OCI-LY3 (cell line): Measurements from ENCODE around the gene GNS.

ENCODE experiments used
- H2AFZ ChIP-seq: fragments of 200-600, 300-600 bp; shearing (Covaris generic); 2 replicates; pipeline ENCODE4 v1.6.0; 2014; ENCODE audit warnings: antibody characterized with exemption, low read depth, low read length
- H3K27ac ChIP-seq: fragments of 200-600, 300-600 bp; sonication (generic); 2 replicates; pipeline ENCODE4 v1.5.1; 2014; ENCODE audit warnings: mild to moderate bottlenecking, low read length, moderate library complexity, mixed read lengths
- H3K27me3 ChIP-seq: fragments of 200-600, 300-600 bp; sonication (generic); 2 replicates; pipeline ENCODE4 v1.6.1; 2014; ENCODE audit warnings: low read depth, low read length, mixed read lengths
- H3K36me3 ChIP-seq: fragments of 200-600, 300-600 bp; sonication (generic); replicated peaks from 2 replicates; pipeline ENCODE3; 2014; ENCODE audit warnings: low read depth, low read length, mixed read lengths
- H3K4me1 ChIP-seq: fragments of 300-600, 200-600 bp; sonication (generic); 2 replicates; pipeline ENCODE4 v1.6.1; 2014; ENCODE audit warnings: low read length, mixed read lengths
- H3K4me2 ChIP-seq: fragments of 200-600, 300-600 bp; sonication (generic); 2 replicates; pipeline ENCODE4 v1.6.1; 2014; ENCODE audit warnings: low read length, mixed read lengths
- H3K4me3 ChIP-seq: fragments of 300-600, 200-600 bp; sonication (generic); 2 replicates; pipeline ENCODE4 v1.5.1; 2014; ENCODE audit warnings: antibody characterized with exemption, mild to moderate bottlenecking, low read length, moderate library complexity
- H3K79me2 ChIP-seq: fragments of 300-600, 200-600 bp; shearing (Covaris generic); 2 replicates; pipeline ENCODE4 v1.6.1; 2014; ENCODE audit warnings: mild to moderate bottlenecking, low read length, mixed read lengths
- H3K9ac ChIP-seq: fragments of 300-600, 200-600 bp; shearing (Covaris generic); 2 replicates; pipeline ENCODE4 v1.6.0; 2014; ENCODE audit warnings: mild to moderate bottlenecking, low read length, moderate library complexity
- H3K9me3 ChIP-seq: fragments of 200-600, 300-600 bp; shearing (Covaris generic); 2 replicates; pipeline ENCODE4 v1.6.1; 2014; ENCODE audit warnings: low read length, mixed read lengths; ENCODE audit not compliant: insufficient read depth
- H4K20me1 ChIP-seq: fragments of 200-600, 300-600 bp; sonication (generic); 2 replicates; pipeline ENCODE4 v1.6.1; 2016; ENCODE audit warnings: low read length, mixed read lengths; ENCODE audit not compliant: insufficient read depth
- CTCF ChIP-seq: fragments of 200-600, 300-600 bp; sonication (generic); IDR thresholded peaks from 2 replicates; pipeline ENCODE4 v1.5.1; 2014; ENCODE audit warnings: antibody characterized with exemption, low read length, low read depth
- EZH2phosphoT487 ChIP-seq: fragments of 200-600 bp; shearing (Covaris generic); IDR thresholded peaks from 2 replicates; pipeline ENCODE4 v1.6.1; 2018; ENCODE audit warnings: antibody characterized with exemption, mixed run types, low read depth

GNS gene

DNA sequence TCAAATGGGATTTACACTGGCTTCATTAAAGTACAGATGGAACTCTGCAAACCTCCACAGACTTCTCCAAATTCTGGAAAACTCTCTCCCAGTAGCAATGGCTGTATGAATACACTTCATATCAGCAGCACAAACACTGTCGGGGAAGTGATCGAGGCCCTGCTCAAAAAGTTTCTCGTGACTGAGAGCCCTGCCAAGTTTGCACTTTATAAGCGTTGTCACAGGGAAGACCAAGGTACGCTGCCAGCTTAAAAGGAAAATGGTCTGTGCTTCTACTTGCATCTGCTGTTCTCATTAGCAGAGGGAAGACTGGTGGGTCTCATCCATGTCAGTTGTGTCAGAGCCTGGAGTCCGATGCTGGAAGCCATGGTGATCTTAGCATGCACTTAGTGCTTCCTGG, 71.0 kb downstream of the GNS start:
- H2AFZ ChIP-seq: no peak overlapping the region
- H3K4me3 ChIP-seq: no peak overlapping the region
- H3K27me3 ChIP-seq: no peaks in the 10 kb centered on the region
- no peak overlapping the region for H3K27ac ChIP-seq
- H3K9ac ChIP-seq: no peak overlapping the region
- no peaks in the 10 kb centered on the region for H3K4me1 ChIP-seq
- no peaks in the 10 kb centered on the region for H3K9me3 ChIP-seq
- peaks cover 48% of the 10 kb centered on the region for H3K36me3 ChIP-seq
- H3K79me2 ChIP-seq: peaks cover 72% of the 10 kb centered on the region
- H3K4me2 ChIP-seq: no peak overlapping the region
- TF ChIP-seq CTCF (no peak), EZH2phosphoT487 (no peak)
- peaks cover 56% of the 10 kb centered on the region for H4K20me1 ChIP-seq

DNA sequence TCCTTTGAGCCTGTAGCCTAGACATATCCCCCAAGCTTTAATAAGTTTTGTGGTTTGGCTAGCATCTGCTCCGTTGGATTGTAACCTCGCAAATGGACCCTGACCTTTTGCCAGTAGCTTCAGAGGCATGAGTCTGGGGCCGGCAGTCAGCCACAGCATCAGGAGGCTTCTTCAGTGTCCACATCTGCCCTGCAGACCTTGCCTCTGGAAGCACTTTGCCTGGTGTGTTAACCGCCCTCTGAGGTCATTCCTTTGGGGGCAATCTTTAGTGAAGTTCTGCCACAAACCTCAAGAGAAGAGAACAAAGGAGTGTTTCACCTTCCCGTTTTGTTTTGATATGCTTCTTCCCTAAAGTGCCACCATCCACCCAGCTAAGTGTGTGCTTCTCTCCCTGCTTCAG, 71.4 kb downstream of the GNS start:
- Histone ChIP-seq H4K20me1 (peaks cover 60% of the 10 kb centered on the region), H3K9ac (no peak overlapping the region), H3K9me3 (no peaks in the 10 kb centered on the region), H3K4me3 (no peak overlapping the region), H2AFZ (no peak overlapping the region), H3K79me2 (peaks cover 76% of the 10 kb centered on the region), H3K27me3 (no peaks in the 10 kb centered on the region), H3K4me1 (no peaks in the 10 kb centered on the region), H3K27ac (no peak overlapping the region), H3K36me3 (peaks cover 48% of the 10 kb centered on the region), H3K4me2 (no peak overlapping the region)
- no peak for TF ChIP-seq EZH2phosphoT487
- no peak for TF ChIP-seq CTCF

- Histone ChIP-seq H3K36me3 (peaks cover 38% of the 10 kb centered on the region), H3K9ac (no peak overlapping the region), H3K4me1 (peaks cover 13% of the 10 kb centered on the region), H3K79me2 (peaks cover 88% of the 10 kb centered on the region), H3K27me3 (no peaks in the 10 kb centered on the region), H3K27ac (no peak overlapping the region), H4K20me1 (peaks cover 73% of the 10 kb centered on the region), H3K4me3 (no peak overlapping the region), H3K9me3 (no peaks in the 10 kb centered on the region), H2AFZ (no peak overlapping the region), H3K4me2 (no peak overlapping the region)
- TF ChIP-seq EZH2phosphoT487 (no peak), CTCF (no peak)
Measured at GRCh38 chr12:64685605-64686004, 73.6 kb downstream of the GNS start.

GRCh38 chr12:64685050-64685449, 74.2 kb downstream of the GNS start:
- Histone ChIP-seq H3K4me2 (no peak overlapping the region), H3K27me3 (no peaks in the 10 kb centered on the region), H3K4me3 (no peak overlapping the region), H3K9ac (no peak overlapping the region), H3K4me1 (peaks cover 17% of the 10 kb centered on the region), H3K27ac (no peak overlapping the region), H3K9me3 (no peaks in the 10 kb centered on the region), H2AFZ (no peak overlapping the region), H4K20me1 (peaks cover 76% of the 10 kb centered on the region), H3K36me3 (peaks cover 38% of the 10 kb centered on the region), H3K79me2 (peaks cover 89% of the 10 kb centered on the region)
- TF ChIP-seq EZH2phosphoT487 (no peak), CTCF (no peak)
